GM11168 (cell line): ENCODE data around the gene CCDC188.

Experiments used
- in situ Hi-C: fragments of 300-500 bp; cut with MboI; formaldehyde crosslinking; loops from one replicate; pipeline ENCODE4 v1.12.0; 2022; ENCODE audit warnings: low sequenced_read_pairs; ENCODE audit not compliant: unreplicated experiment

The CCDC188 gene

GRCh38 chr22:20138417-20138738 lies 12.5 kb downstream of the CCDC188 start:
- in situ Hi-C loops, result no loop called here

- in situ Hi-C loops, result no loop called here
Observed at GRCh38 chr22:20137671-20138416, 13.0 kb downstream of the CCDC188 start.

- in situ Hi-C loops, result no loop called here
Observed at GRCh38 chr22:20137113-20137512, 13.7 kb downstream of the CCDC188 start.

GRCh38 chr22:20136603-20136873 lies 14.3 kb downstream of the CCDC188 start:
- in situ Hi-C loops, result no loop called here

- in situ Hi-C loops, result no loop called here
Observed at GRCh38 chr22:20135806-20136602, 14.9 kb downstream of the CCDC188 start.

- in situ Hi-C loops, result no loop called here
Observed at GRCh38 chr22:20135265-20135664, 15.6 kb downstream of the CCDC188 start.

GRCh38 chr22:20133930-20134549 lies 16.8 kb downstream of the CCDC188 start:
- in situ Hi-C loops, result no loop called here

- in situ Hi-C loops, result no loop called here
Observed at GRCh38 chr22:20132686-20133246, 18.1 kb downstream of the CCDC188 start.

GRCh38 chr22:20131859-20132685 lies 18.8 kb downstream of the CCDC188 start:
- in situ Hi-C loops, result no loop called here

- in situ Hi-C loops, result no loop called here
Observed at GRCh38 chr22:20131597-20131858, 19.3 kb downstream of the CCDC188 start, which contains the start of gene ZDHHC8. Gene ZDHHC8, plus strand, starts transcription at chr22:20131804. Its CDS starts 144 bp downstream, at chr22:20131948.

- in situ Hi-C loops, result no loop called here
Observed at GRCh38 chr22:20130731-20131596, 19.9 kb downstream of the CCDC188 start.

GRCh38 chr22:20130319-20130718 lies 20.5 kb downstream of the CCDC188 start:
- in situ Hi-C loops, result no loop called here

- in situ Hi-C loops, result no loop called here
Observed at GRCh38 chr22:20129747-20130014, 21.2 kb downstream of the CCDC188 start.

GRCh38 chr22:20128902-20129746 lies 21.7 kb downstream of the CCDC188 start:
- in situ Hi-C loops, result no loop called here

GRCh38 chr22:20128619-20128901 lies 22.3 kb downstream of the CCDC188 start:
- in situ Hi-C loops, result no loop called here

GRCh38 chr22:20127869-20128618 lies 22.8 kb downstream of the CCDC188 start:
- in situ Hi-C loops, result no loop called here

- in situ Hi-C loops, result no loop called here
Observed at GRCh38 chr22:20127318-20127868, 23.5 kb downstream of the CCDC188 start.
